Smooth muscle cell (in vitro differentiated cells): ENCODE measurements around the gene POTEE. TPM values are rescaled to one million over a fixed set of nuclear protein-coding genes. Genes with fewer than 3 reads are reported as not detected.

Source experiments
- polyA plus RNA-seq: library from polyadenylated mRNA; unstranded; fragments of >200 nt; fragmentation: Nextera tagmentation; extraction: Ambion mirVana; gene quantifications from 2 replicates; pipeline ENCODE4 v1.2.1, GENCODE V29; 2016
- small RNA-seq: library from RNA; depleted of rRNA; stranded (forward); fragments of <200 nt; gene quantifications from one replicate; pipeline ENCODE3, GENCODE V24; 2014
- total RNA-seq: library from RNA; depleted of rRNA; stranded (reverse); fragments of >200 nt; gene quantifications from 2 replicates; pipeline ENCODE4 v1.2.3, GENCODE V29; 2014

POTEE gene
- total and polyA plus RNA-seq, 2 experiments from 2014 or later: 0.96 to 3.8 TPM

Small RNA genes within 50 kb of the gene (small RNA-seq; reads per million reads assigned to genes)
- not detected for gene AC009477.1
- gene RNU6-127P: not detected

Other genes starting within 250 kb of the POTEE start
- 113 and 117 TPM in 2 replicates for gene FAM168B, start 116.1 kb upstream of the POTEE start, total RNA-seq
- gene FAM168B, start 116.1 kb upstream of the POTEE start, polyA plus RNA-seq: 46.6 and 54.1 TPM in 2 replicates
- gene PLEKHB2, start 104.2 kb upstream of the POTEE start, total RNA-seq: 33.6 and 51.2 TPM in 2 replicates
- 25.7 and 32.5 TPM in 2 replicates for gene PLEKHB2, start 104.2 kb upstream of the POTEE start, polyA plus RNA-seq
- not detected in 2 replicates for gene RAB6D, start 154.6 kb downstream of the POTEE start, total RNA-seq
- 0.18 and 0.39 TPM in 2 replicates for gene RAB6D, start 154.6 kb downstream of the POTEE start, polyA plus RNA-seq